HG02798 (cell line): ENCODE results near the gene OR2J2.
"Not testable (repeated sequence)": the region's sequence is repeated elsewhere in the genome, so short reads cannot be mapped to it uniquely, and the experiment has no call there.

ENCODE experiments used
- ATAC-seq: cut with Tn5 transposase; IDR thresholded peaks from one replicate; pipeline ENCODE4 v1.9.1; 2021; ENCODE audit warnings: mild to moderate bottlenecking; ENCODE audit not compliant: unreplicated experiment, poor library complexity

The OR2J2 gene

GRCh38 chr6:29218056-29218455, 47.3 kb downstream of the OR2J2 start:
- not testable (repeated sequence) for ATAC-seq
